ENCODE results near the gene CLCF1.
"Not testable (repeated sequence)": the region's sequence is repeated elsewhere in the genome, so short reads cannot be mapped to it uniquely, and the experiment has no call there.

Gene CLCF1

GRCh38 chr11:67321313-67321871 lies 52.0 kb downstream of the CLCF1 start:
- no peak for DNase-seq

GRCh38 chr11:67320691-67321090 lies 52.7 kb downstream of the CLCF1 start:
- no peak for DNase-seq

GRCh38 chr11:67320011-67320410 lies 53.4 kb downstream of the CLCF1 start:
- DNase-seq, result no peak

- not testable (repeated sequence) for DNase-seq
Observed at GRCh38 chr11:67318876-67319275, 54.5 kb downstream of the CLCF1 start.

GRCh38 chr11:67317888-67318555 lies 55.4 kb downstream of the CLCF1 start:
- DNase-seq, result peak; percentile 38

- peak; percentile 97 for DNase-seq
Observed at GRCh38 chr11:67317205-67317887, 56.1 kb downstream of the CLCF1 start.

- DNase-seq, result no peak
Observed at GRCh38 chr11:67316882-67317204, 56.6 kb downstream of the CLCF1 start.

- DNase-seq, result no peak
Observed at GRCh38 chr11:67315325-67315909, 58.0 kb downstream of the CLCF1 start.

- DNase-seq, result no peak
Observed at GRCh38 chr11:67314218-67314617, 59.2 kb downstream of the CLCF1 start.
